GM23338 (cell line): ENCODE measurements around the gene ARID1B.

Experiments used
- CREB1 ChIP-seq: fragments of 250-450 bp; sonication (Bioruptor Pico); IDR thresholded peaks from 2 replicates; pipeline ENCODE4 v1.5.0; 2020; ENCODE audit warnings: low read depth, mild to moderate bottlenecking, moderate library complexity
- EZH2 ChIP-seq: fragments of 200-600 bp; sonication (generic); IDR thresholded peaks from one replicate; pipeline ENCODE4 v1.8.0; 2017; ENCODE audit warnings: antibody characterized with exemption, mild to moderate bottlenecking, low read depth; ENCODE audit not compliant: unreplicated experiment
- EZH2phosphoT487 ChIP-seq: fragments of 200-600 bp; sonication (generic); IDR thresholded peaks from one replicate; pipeline ENCODE4 v1.8.1; 2018; ENCODE audit warnings: antibody characterized with exemption; ENCODE audit not compliant: unreplicated experiment
- POLR2AphosphoS5 ChIP-seq: IDR thresholded peaks from 2 replicates; pipeline ENCODE4 v1.6.1; 2016; ENCODE audit warnings: antibody characterized with exemption, low read depth
- TF ChIP-seq, protein P1 (sequence below), 2 experiments: fragments of 200-600 bp in 1 of 2; sonication (generic) in 1 of 2; conservative IDR thresholded peaks; 2 replicates each; pipeline versions ENCODE4 v1.5.1 to v1.6.1; 2016 to 2017; ENCODE audit warnings: antibody characterized with exemption in 2 of 2, low read depth in 2 of 2, mild to moderate bottlenecking in 2 of 2, moderate library complexity in 1 of 2
- TF ChIP-seq, protein P2 (sequence below): IDR thresholded peaks from one replicate; pipeline ENCODE4 v1.6.1; 2018; ENCODE audit warnings: antibody characterized with exemption; ENCODE audit not compliant: unreplicated experiment

DNA sequence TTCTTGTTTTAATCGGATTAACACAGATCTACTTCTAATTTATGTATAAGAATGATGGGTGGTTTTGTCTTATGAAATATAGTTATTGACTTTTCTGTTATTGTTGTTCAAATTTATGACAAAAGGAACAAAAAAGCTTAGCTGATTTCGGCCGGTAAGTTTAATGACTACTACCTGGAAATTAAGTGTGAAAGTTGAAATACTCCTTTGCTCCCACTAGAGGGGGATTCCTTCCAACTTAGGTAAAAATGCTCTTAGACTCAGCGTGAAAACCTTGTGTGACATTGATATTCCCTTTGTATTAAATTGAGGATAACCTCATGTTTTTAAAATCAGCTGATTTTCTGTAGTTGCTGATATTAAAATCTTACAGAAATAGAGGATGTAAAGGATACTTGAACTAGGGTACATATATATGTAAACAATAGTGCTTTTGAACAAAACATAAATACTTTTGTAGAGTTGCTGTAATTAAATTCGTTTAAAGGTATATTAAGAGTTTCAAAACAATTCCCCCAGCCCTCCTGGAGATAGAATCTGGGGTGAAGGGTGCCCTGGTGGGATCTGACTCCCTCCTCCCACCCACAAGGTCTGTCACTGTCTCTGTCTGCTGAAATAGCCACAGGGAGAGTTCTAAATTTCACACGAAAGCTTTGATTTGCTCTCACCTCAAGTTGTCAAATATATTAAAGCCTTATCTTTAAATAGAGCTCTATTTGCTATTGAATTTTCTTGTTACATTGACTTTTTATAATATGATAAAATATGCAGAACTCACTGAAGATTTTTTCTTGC is 257.5 kb downstream of the ARID1B start:
- TF ChIP-seq, protein P1, sequence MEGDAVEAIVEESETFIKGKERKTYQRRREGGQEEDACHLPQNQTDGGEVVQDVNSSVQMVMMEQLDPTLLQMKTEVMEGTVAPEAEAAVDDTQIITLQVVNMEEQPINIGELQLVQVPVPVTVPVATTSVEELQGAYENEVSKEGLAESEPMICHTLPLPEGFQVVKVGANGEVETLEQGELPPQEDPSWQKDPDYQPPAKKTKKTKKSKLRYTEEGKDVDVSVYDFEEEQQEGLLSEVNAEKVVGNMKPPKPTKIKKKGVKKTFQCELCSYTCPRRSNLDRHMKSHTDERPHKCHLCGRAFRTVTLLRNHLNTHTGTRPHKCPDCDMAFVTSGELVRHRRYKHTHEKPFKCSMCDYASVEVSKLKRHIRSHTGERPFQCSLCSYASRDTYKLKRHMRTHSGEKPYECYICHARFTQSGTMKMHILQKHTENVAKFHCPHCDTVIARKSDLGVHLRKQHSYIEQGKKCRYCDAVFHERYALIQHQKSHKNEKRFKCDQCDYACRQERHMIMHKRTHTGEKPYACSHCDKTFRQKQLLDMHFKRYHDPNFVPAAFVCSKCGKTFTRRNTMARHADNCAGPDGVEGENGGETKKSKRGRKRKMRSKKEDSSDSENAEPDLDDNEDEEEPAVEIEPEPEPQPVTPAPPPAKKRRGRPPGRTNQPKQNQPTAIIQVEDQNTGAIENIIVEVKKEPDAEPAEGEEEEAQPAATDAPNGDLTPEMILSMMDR (conservative IDR thresholded peaks at IDR 0.05; ENCODE audit: low read depth in 2 of 2) = peak; percentile 67 to 71
- TF ChIP-seq EZH2 (no peak), CREB1 (CRISPR knock-in tag) (no peak), POLR2AphosphoS5 (no peak), EZH2phosphoT487 (no peak)
- TF ChIP-seq, protein P2, sequence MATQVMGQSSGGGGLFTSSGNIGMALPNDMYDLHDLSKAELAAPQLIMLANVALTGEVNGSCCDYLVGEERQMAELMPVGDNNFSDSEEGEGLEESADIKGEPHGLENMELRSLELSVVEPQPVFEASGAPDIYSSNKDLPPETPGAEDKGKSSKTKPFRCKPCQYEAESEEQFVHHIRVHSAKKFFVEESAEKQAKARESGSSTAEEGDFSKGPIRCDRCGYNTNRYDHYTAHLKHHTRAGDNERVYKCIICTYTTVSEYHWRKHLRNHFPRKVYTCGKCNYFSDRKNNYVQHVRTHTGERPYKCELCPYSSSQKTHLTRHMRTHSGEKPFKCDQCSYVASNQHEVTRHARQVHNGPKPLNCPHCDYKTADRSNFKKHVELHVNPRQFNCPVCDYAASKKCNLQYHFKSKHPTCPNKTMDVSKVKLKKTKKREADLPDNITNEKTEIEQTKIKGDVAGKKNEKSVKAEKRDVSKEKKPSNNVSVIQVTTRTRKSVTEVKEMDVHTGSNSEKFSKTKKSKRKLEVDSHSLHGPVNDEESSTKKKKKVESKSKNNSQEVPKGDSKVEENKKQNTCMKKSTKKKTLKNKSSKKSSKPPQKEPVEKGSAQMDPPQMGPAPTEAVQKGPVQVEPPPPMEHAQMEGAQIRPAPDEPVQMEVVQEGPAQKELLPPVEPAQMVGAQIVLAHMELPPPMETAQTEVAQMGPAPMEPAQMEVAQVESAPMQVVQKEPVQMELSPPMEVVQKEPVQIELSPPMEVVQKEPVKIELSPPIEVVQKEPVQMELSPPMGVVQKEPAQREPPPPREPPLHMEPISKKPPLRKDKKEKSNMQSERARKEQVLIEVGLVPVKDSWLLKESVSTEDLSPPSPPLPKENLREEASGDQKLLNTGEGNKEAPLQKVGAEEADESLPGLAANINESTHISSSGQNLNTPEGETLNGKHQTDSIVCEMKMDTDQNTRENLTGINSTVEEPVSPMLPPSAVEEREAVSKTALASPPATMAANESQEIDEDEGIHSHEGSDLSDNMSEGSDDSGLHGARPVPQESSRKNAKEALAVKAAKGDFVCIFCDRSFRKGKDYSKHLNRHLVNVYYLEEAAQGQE = no peak
